Peyer's patch (tissue), 4 donors: ENCODE data around the gene COL23A1. TPM values are rescaled to one million over a fixed set of nuclear protein-coding genes. Genes with fewer than 3 reads are reported as not detected.

Experiments
- DNase-seq, 3 donors: peaks; one replicate each; pipeline ENCODE4 v3.0.0-alpha.2; 2017 to 2019
- H3K27ac ChIP-seq, 4 donors: fragments of 200-600 bp; sonication (generic); one replicate each; pipeline ENCODE4 v1.5.1; 2016 to 2019
- H3K27me3 ChIP-seq, 2 donors: fragments of 200-600 bp; sonication (generic); one replicate each; pipeline ENCODE4 v1.5.1; 2019
- H3K36me3 ChIP-seq, 3 donors: fragments of 200-600 bp; sonication (generic); one replicate each; pipeline ENCODE4 v1.5.1; 2016 to 2019
- H3K4me1 ChIP-seq, 4 donors: fragments of 200-600 bp; sonication (generic); one replicate each; pipeline ENCODE4 v1.5.1; 2016 to 2019
- H3K4me3 ChIP-seq, 4 donors: fragments of 200-600 bp; sonication (generic); 1 replicate in 3 of 4; 2 replicates in 1 of 4; pipeline ENCODE4 v1.5.1; 2016 to 2019; ENCODE audit warnings: mild to moderate bottlenecking in 1 of 4
- H3K9me3 ChIP-seq, 4 donors: fragments of 200-600 bp; sonication (generic); one replicate each; pipeline ENCODE4 v1.5.1; 2016 to 2019; ENCODE audit warnings: mild to moderate bottlenecking in 1 of 4
- POLR2A ChIP-seq, 2 donors: fragments of 450-650 bp; IDR thresholded peaks; one replicate each; pipeline ENCODE4 v1.5.1; 2017; ENCODE audit warnings: antibody characterized with exemption in 2 of 2, mild to moderate bottlenecking in 2 of 2, moderate library complexity in 2 of 2
- total RNA-seq, 4 donors: library from RNA; depleted of rRNA; stranded (reverse); fragments of >200 nt; gene quantifications; one replicate each; pipeline ENCODE4 v1.1.0, GENCODE V29; 2016
- TF ChIP-seq, protein P1 (sequence below), 6 experiments: fragments of 450-650 bp in 4 of 6; fragments of 200-600 bp in 2 of 6; sonication (generic) in 1 of 6; IDR thresholded peaks; one replicate each; pipeline ENCODE4 v1.5.1; 2017 to 2019; ENCODE audit warnings: antibody characterized with exemption in 6 of 6, mild to moderate bottlenecking in 3 of 6, moderate library complexity in 1 of 6

COL23A1 gene
- total RNA-seq, 4 donors from 2014 or later = 0.57 to 5.8 (median 1.2) TPM; not detected in 1

DNA sequence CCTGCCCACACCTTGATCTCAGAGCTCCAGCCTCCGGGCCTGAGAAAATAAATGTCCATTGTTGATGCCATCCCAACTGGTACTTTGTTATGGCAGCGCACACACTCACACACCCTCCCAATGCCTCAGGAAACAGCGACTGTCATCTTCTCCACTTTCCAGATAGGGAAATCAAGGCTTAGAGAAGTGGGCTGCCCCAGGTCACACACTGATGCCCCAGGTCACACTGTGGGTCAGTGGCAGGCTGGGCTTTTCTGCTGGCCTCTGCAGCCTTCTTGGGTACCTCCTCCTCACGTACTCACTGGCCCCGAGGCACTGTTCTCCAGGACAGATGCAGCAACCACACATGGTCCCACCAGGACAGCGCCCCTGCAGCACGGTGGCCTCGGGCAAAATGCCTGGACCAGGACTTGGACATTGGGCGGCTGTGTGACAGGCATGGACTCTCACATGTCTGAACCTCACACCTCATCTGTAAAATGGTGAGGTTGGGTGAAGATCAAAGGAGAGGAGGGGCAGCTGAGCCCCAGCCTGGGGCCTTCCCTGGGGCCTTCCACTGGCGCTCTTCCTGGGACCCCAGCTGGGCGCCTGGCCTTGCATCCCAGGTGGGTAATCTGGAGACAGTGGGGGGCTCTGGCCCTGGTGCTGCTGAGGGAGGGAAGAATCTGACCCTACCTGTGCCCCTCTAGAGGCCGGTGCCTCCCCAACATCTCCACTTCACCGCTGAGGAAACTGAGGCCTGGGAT is 156.0 kb downstream of the COL23A1 start:
- no peak overlapping the region for H3K27ac ChIP-seq
- H3K4me1 ChIP-seq = no peaks in the 10 kb centered on the region
- H3K9me3 ChIP-seq = no peaks in the 10 kb centered on the region
- H3K4me3 ChIP-seq = no peak overlapping the region
- no peaks in the 10 kb centered on the region for H3K27me3 ChIP-seq
- TF ChIP-seq, protein P1, sequence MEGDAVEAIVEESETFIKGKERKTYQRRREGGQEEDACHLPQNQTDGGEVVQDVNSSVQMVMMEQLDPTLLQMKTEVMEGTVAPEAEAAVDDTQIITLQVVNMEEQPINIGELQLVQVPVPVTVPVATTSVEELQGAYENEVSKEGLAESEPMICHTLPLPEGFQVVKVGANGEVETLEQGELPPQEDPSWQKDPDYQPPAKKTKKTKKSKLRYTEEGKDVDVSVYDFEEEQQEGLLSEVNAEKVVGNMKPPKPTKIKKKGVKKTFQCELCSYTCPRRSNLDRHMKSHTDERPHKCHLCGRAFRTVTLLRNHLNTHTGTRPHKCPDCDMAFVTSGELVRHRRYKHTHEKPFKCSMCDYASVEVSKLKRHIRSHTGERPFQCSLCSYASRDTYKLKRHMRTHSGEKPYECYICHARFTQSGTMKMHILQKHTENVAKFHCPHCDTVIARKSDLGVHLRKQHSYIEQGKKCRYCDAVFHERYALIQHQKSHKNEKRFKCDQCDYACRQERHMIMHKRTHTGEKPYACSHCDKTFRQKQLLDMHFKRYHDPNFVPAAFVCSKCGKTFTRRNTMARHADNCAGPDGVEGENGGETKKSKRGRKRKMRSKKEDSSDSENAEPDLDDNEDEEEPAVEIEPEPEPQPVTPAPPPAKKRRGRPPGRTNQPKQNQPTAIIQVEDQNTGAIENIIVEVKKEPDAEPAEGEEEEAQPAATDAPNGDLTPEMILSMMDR (IDR thresholded peaks at IDR 0.05) = no peak
- TF ChIP-seq POLR2A (IDR thresholded peaks at IDR 0.05) = no peak
- no peaks in the 10 kb centered on the region for H3K36me3 ChIP-seq
- DNase-seq = peak in 2 of 3 donors; percentile 6 to 34

DNA sequence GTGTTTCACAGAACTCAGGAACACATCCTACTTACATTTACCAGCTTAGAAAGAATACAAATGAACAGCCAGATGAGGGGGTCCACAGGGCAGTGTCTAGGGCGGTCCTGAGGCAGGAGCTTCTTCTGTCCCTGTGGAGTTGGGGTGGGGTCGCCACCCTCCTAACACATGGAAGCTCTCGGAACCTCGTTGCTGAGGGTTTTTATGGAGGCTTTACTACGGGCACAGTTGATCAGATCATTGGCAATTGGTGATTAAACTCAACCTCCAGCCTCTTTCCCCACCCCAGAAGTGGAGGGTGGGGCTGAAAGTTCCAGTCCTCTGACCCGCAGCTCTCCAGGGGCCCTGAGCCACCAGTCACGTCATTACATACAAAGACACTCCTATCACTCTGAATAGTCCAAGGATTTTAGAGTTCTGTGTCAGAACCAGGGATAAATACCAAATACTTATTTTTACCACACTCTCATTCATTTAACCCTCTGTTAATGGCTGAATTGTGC is 156.9 kb downstream of the COL23A1 start:
- Histone ChIP-seq H3K9me3 (no peaks in the 10 kb centered on the region), H3K27ac (no peak overlapping the region), H3K27me3 (no peaks in the 10 kb centered on the region), H3K4me3 (no peak overlapping the region), H3K36me3 (no peaks in the 10 kb centered on the region), H3K4me1 (no peaks in the 10 kb centered on the region)
- no peak for DNase-seq
- TF ChIP-seq, protein P1 (IDR thresholded peaks at IDR 0.05) = no peak
- no peak for TF ChIP-seq POLR2A (IDR thresholded peaks at IDR 0.05)

DNA sequence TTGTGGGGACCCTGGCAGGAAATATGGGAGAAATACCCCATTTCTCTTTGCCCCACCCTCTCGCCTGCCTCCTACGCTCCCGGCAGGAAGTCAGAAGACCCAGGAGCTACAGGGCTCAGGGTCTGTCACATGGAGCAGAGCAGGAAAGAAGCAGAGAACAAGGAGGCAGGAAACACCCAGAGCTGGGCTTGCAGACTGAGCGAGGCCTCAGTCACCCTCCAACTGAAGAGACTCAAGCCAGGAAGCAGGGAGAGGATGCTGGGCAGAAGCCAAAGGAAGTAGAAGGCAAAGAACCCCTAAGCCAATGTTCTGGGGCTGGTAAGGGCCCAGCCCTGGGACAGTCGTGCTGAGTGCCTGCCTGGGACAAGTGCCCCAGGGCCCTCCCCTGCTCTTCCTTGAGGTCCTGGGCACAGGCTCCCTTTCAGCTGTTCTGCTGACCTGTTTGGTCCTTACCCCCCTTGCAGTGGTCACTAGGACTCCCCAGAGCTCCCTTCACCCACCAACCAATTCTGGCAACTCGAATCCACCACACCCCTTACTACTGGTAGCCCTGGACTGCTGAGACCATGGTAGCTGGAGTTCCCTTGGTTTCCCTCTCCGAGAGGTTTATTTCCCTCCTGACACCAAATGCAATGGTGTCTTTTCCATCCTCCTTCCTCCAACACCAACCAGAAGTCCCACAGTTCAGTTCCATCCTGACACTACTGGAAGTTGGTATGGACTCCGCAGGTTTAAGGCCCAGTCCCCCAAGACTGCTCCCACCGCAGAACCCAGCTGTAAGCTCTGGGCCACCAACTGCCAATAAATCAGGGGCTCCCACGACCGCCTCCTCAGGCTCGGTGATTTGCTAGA is 157.5 kb downstream of the COL23A1 start:
- H3K4me1 ChIP-seq = no peaks in the 10 kb centered on the region
- no peak overlapping the region for H3K4me3 ChIP-seq
- no peaks in the 10 kb centered on the region for H3K27me3 ChIP-seq
- no peak for DNase-seq
- no peaks in the 10 kb centered on the region for H3K36me3 ChIP-seq
- no peaks in the 10 kb centered on the region for H3K9me3 ChIP-seq
- TF ChIP-seq POLR2A (IDR thresholded peaks at IDR 0.05) = no peak
- TF ChIP-seq, protein P1 (IDR thresholded peaks at IDR 0.05) = no peak
- no peak overlapping the region for H3K27ac ChIP-seq

DNA sequence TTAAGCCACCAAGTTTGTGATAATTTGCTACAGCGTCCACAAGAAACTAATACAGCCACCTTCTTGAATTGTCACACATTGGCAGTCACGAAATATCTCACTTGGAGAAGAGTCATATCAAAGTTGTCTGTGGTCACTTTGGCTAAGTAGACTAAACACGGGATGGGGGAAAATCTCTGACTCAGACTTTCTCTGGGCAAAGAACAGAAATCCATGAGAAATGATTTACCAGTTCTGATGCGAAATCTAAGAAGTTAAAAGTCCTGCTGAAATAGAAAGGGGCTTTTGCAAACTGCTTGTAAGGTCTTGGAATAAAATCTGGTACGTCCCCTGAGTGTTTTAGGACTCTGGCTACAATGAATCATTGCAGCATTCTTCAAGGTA is 158.4 kb downstream of the COL23A1 start:
- H3K27me3 ChIP-seq = no peaks in the 10 kb centered on the region
- H3K36me3 ChIP-seq = no peaks in the 10 kb centered on the region
- no peak overlapping the region for H3K27ac ChIP-seq
- no peak for TF ChIP-seq POLR2A (IDR thresholded peaks at IDR 0.05)
- TF ChIP-seq, protein P1 (IDR thresholded peaks at IDR 0.05) = no peak
- H3K4me1 ChIP-seq = no peaks in the 10 kb centered on the region
- H3K9me3 ChIP-seq = no peaks in the 10 kb centered on the region
- no peak overlapping the region for H3K4me3 ChIP-seq
- DNase-seq = no peak

DNA sequence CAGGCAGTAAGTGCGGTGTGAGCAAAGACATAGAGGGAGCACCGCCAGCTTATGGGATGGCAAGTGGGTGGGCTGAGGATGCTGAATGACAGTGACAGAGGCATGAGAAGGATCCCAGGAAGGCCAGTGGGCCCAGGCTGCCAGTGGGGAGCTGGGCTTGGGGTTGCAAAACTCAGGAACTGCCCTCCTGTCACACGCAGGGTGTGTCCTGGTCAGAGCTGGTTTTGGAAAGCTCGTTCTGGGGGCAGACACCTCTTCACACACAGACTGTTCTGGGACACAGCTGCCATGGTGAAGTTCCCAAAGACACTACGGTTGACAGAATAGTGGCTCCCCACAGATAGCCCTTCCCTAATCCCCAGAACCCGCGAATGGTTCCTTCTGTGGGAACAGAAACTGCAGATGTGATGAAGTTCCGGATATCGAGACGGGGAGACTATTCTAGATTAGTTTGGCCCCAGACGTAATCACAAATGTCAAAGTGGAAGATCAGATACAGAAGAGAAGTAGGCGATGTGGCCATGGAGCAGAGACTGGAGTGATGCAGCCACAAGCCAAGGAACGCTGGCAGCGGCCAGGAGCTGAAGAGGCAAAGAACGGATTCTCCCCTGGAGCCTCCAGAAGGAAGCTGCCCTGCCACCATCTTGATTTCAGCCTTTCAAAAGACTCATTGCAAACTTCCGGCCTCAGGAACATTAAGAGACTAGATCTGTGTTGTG is 159.0 kb downstream of the COL23A1 start:
- no peak for DNase-seq
- H3K4me3 ChIP-seq = no peak overlapping the region
- H3K4me1 ChIP-seq = no peaks in the 10 kb centered on the region
- H3K27me3 ChIP-seq = no peaks in the 10 kb centered on the region
- no peaks in the 10 kb centered on the region for H3K9me3 ChIP-seq
- H3K36me3 ChIP-seq = no peaks in the 10 kb centered on the region
- TF ChIP-seq, protein P1 (IDR thresholded peaks at IDR 0.05) = no peak
- no peak for TF ChIP-seq POLR2A (IDR thresholded peaks at IDR 0.05)
- H3K27ac ChIP-seq = no peak overlapping the region
